ENCODE data around the gene SLC34A3. TPM values are rescaled to one million over a fixed set of nuclear protein-coding genes. Genes with fewer than 3 reads are reported as not detected.

SLC34A3 gene
- total RNA-seq, 1 experiment from 2014 or later, result 2.5 TPM

- intact Hi-C loops (cut with micrococcal nuclease; ENCODE audit: unreplicated experiment), result no loop called here
- H4K20me1 ChIP-seq (ENCODE audit: insufficient read depth), result peaks cover 11% of the 10 kb centered on the region
- DNase-seq, result no peak
- TF ChIP-seq EZH2 (IDR thresholded peaks at IDR 0.05; ENCODE audit: low read depth), result no peak
- no peak for TF ChIP-seq CTCF (conservative IDR thresholded peaks at IDR 0.05)
- no peak overlapping the region for H3K4me3 ChIP-seq
- H3F3A ChIP-seq (ENCODE audit: insufficient read depth, low read depth), result peaks cover 18% of the 10 kb centered on the region
- H3K4me2 ChIP-seq, result peak overlapping the region; percentile 92; the same call in 1 of the 2 replicates
- no TSS peak for BruUV-seq (replicated peaks)
- H3K9me2 ChIP-seq (ENCODE audit: insufficient read depth), result no peaks in the 10 kb centered on the region
- CTCF ChIA-PET, result no interaction called here
- H2AFZ ChIP-seq, result no peak overlapping the region
- peaks cover 30% of the 10 kb centered on the region for H3K79me2 ChIP-seq (ENCODE audit: low read depth)
- H3K4me1 ChIP-seq (replicated peaks; ENCODE audit: insufficient read depth), result peaks cover 33% of the 10 kb centered on the region
- POLR2A ChIA-PET (ENCODE audit: unreplicated experiment), result no interaction called here
- no peaks in the 10 kb centered on the region for H3K9me3 ChIP-seq (ENCODE audit: insufficient read depth, low read depth)
- no peaks in the 10 kb centered on the region for H3K27me3 ChIP-seq (ENCODE audit: insufficient read depth, low read depth)
- no peak overlapping the region for H3K27ac ChIP-seq
- no peaks in the 10 kb centered on the region for H3K36me3 ChIP-seq (ENCODE audit: low read depth)
These were observed 44.3 kb upstream of the SLC34A3 start for GRCh38 chr9:137186385-137186784.

GRCh38 chr9:137187386-137187785 lies 43.3 kb upstream of the SLC34A3 start:
- ChIA-PET CTCF (interaction anchor here (0.6 kb wide), 1 partner anchor 64 kb away, joined by 5 read pairs; no protein-coding TSS in a partner anchor), POLR2A (ENCODE audit: unreplicated experiment) (interaction anchor here (0.7 kb wide), 1 partner anchor 56 kb away, joined by 3 read pairs; no protein-coding TSS in a partner anchor)
- TF ChIP-seq CTCF (conservative IDR thresholded peaks at IDR 0.05) (no peak), EZH2 (IDR thresholded peaks at IDR 0.05; ENCODE audit: low read depth) (no peak)
- no TSS peak for BruUV-seq (replicated peaks)
- peaks cover 30% of the 10 kb centered on the region for H3K79me2 ChIP-seq (ENCODE audit: low read depth)
- H4K20me1 ChIP-seq (ENCODE audit: insufficient read depth), result peaks cover 11% of the 10 kb centered on the region
- peaks cover 18% of the 10 kb centered on the region for H3F3A ChIP-seq (ENCODE audit: insufficient read depth, low read depth)
- DNase-seq, result no peak
- intact Hi-C loops (cut with micrococcal nuclease; ENCODE audit: unreplicated experiment), result no loop called here
- no peaks in the 10 kb centered on the region for H3K9me3 ChIP-seq (ENCODE audit: insufficient read depth, low read depth)
- H3K4me3 ChIP-seq, result peak overlapping the region; percentile 97
- H3K9me2 ChIP-seq (ENCODE audit: insufficient read depth), result no peaks in the 10 kb centered on the region
- H3K4me2 ChIP-seq, result peak overlapping the region; percentile 92
- H2AFZ ChIP-seq, result no peak overlapping the region
- H3K36me3 ChIP-seq (ENCODE audit: low read depth), result no peaks in the 10 kb centered on the region
- H3K27ac ChIP-seq, result no peak overlapping the region
- peaks cover 33% of the 10 kb centered on the region for H3K4me1 ChIP-seq (replicated peaks; ENCODE audit: insufficient read depth)
- H3K27me3 ChIP-seq (ENCODE audit: insufficient read depth, low read depth), result no peaks in the 10 kb centered on the region

- BruUV-seq (replicated peaks), result no TSS peak
- Histone ChIP-seq H3K4me3 (peak overlapping the region; percentile 97), H3K4me1 (replicated peaks; ENCODE audit: insufficient read depth) (peaks cover 33% of the 10 kb centered on the region), H3F3A (ENCODE audit: insufficient read depth, low read depth) (peaks cover 18% of the 10 kb centered on the region), H3K27ac (peak overlapping the region; percentile 74; the same call in 1 of the 2 replicates), H4K20me1 (ENCODE audit: insufficient read depth) (peaks cover 17% of the 10 kb centered on the region), H3K4me2 (peak overlapping the region; percentile 92), H3K9me3 (ENCODE audit: insufficient read depth, low read depth) (no peaks in the 10 kb centered on the region), H3K36me3 (ENCODE audit: low read depth) (no peaks in the 10 kb centered on the region), H3K27me3 (ENCODE audit: insufficient read depth, low read depth) (no peaks in the 10 kb centered on the region), H3K9me2 (ENCODE audit: insufficient read depth) (no peaks in the 10 kb centered on the region), H3K79me2 (ENCODE audit: low read depth) (peaks cover 33% of the 10 kb centered on the region), H2AFZ (peak overlapping the region; percentile 93)
- CTCF ChIA-PET, result interaction anchor here (0.6 to 1.4 kb wide), 2 partner anchors 13 to 65 kb away, joined by 5 to 9 read pairs; no protein-coding TSS in a partner anchor
- DNase-seq, result no peak
- TF ChIP-seq CTCF (conservative IDR thresholded peaks at IDR 0.05) (no peak), EZH2 (IDR thresholded peaks at IDR 0.05; ENCODE audit: low read depth) (no peak)
- intact Hi-C loops (cut with micrococcal nuclease; ENCODE audit: unreplicated experiment), result loop anchor here (1.0 to 2.0 kb wide), 3 partner anchors 15 to 59 kb away; partner anchors contain the start of genes RNF224 and TMEM210
- POLR2A ChIA-PET (ENCODE audit: unreplicated experiment), result interaction anchor here (0.7 to 1.8 kb wide), 3 partner anchors 13 to 57 kb away, joined by 3 to 14 read pairs (median 13); partner anchors contain the start of gene TPRN
These were observed 42.6 kb upstream of the SLC34A3 start for GRCh38 chr9:137188086-137188489.

Data from PC-9 (cell line).